ENCODE measurements around the gene PLSCR1.

Gene PLSCR1

GRCh38 chr3:146466604-146467003, 77.8 kb downstream of the PLSCR1 start:
- ATAC-seq (replicated peaks): no peak
- Mint-ChIP-seq H3K4me3 (no peak overlapping the region), H3K27me3 (no peaks in the 10 kb centered on the region), H3K4me1 (peaks cover 0 to 14% of the 10 kb centered on the region in 2 donors), H3K27ac (no peak overlapping the region), H3K36me3 (no peaks in the 10 kb centered on the region), H3K9me3 (no peaks in the 10 kb centered on the region)
- DNase-seq: no peak

DNA sequence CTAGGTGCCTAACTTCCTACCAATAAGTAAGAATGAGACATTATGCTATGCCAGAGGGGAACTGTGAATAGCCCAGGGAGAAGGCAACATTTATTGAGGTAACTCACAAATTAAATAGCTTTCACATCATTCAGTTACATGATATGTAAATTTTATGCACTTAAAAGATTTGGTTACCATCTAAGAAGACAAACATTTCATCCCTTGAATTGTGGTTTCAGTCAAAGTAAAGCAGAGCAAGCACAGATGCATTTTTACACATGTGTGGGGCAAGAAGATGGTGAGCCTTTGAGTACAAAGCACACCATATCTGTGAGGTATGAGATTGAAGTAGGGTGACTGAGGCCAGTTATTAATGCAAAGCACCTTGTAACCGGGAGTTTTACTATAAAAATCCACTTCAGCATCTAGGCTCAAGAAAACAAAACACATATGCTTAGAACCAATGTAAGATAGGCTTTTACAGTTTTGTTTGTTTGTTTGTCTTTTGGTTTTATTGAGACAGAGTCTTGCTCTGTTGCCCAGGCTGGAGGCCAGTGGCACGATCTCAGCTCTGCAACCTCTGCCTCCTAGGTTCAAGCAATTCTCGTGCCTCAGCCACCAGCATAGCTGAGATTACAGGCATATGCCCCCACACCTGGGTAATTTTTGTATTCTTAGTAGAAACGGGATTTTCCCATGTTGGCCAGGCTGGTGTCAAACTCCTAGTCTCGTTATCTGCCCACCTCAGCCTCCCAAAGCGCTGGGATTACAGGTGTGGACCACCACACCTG, 78.5 kb downstream of the PLSCR1 start:
- H3K36me3 Mint-ChIP-seq: no peaks in the 10 kb centered on the region
- H3K9me3 Mint-ChIP-seq: no peaks in the 10 kb centered on the region
- no peak overlapping the region for H3K27ac Mint-ChIP-seq
- H3K4me1 Mint-ChIP-seq: peaks cover 0 to 14% of the 10 kb centered on the region in 2 donors
- no peaks in the 10 kb centered on the region for H3K27me3 Mint-ChIP-seq
- DNase-seq: no peak
- ATAC-seq (replicated peaks): no peak
- no peak overlapping the region for H3K4me3 Mint-ChIP-seq

Measured in stimulated activated naive B cell treated with anti-CD40 and anti-IgM and Interleukin-4, amounts not matched to agents 10 μg/mL and 1 μg/mL and 100 μg/mL, for 72 hours (primary cell).